IPS DF 4.7 (cell line): ENCODE measurements around the gene DENND1C.
A peak's percentile ranks its signal among the peaks of the same experiment; 100 is the strongest.

Experiments
- DNase-seq: peaks from one replicate; pipeline ENCODE4 v3.0.0-alpha.2; 2013; ENCODE audit warnings: low spot score; ENCODE audit errors: extremely low read depth

DENND1C gene

DNA sequence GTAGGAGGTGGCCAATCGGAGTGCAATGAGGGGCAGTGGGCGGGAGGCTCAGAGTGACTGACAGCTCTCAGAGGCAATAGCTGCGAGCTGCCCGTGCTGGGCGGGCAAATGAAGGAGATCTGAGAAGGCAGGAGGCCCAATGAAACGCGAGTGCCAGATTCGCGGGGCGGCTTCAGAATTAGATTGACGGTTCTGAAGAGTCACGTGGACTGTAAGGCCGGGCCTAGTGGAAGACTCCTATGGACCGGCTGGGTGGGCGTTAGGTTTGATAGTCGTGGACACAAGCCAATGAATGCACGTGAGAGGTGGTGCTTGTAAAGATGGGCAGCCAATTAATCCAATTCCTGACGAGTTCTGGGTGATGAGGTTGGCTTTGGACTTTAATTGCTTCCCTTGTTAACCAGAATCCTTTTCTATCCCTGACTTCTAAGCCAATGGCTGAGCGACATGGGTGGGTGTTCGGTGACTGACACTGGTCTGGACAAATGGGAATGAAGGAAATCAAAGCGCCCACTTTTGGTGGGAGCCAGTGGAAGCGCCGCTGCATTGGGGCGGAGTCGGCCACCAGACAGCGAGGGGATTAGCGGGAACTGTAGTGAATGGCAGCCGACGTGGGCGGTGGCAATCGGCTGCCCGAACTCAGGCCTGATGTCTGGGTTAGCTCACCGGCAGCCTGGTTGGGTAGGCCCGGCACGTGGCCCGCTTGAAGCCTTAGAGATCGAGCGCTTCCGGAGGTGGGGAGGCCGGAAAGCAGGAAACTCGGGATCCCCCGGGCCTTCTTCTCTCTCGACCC is 56.5 kb downstream of the DENND1C start:
- DNase-seq = peak; percentile 100

DNA sequence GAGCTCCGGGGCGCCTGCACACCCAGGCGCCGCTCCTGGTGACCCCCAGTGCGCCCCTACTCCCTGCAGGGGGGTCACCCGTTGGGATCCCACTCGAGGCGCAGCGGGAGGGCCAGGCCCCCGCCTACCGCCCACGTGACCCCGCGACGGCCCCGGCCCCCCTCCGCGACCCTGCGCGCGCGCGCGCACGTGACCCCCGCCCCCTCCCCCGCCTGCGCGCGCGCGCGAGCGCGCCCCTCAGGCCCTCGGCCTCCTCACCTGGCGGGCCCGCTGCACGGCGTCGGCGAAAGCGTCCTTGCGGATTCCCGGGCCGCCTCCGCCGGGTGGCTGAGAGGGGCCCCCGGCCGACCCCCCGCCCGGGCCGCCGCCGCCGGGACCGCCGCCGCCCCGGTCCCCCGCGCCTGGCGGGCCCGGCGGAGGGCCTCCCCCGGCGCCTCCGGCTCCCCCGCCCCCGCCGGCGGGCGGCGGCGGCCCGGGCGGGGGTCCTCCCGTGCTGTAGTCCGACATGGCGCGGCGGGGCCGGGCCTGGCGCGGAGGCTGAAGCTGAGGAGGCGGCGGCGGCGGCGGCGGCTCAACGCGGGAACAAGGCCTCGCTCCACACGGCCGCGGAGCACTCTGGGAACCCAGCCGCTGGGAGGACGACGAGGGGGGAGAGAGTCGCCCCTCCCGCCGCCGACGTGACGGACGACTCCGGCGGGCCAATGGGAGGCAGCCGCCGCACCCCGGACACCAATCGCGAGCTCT is 57.2 kb downstream of the DENND1C start, which contains the start of gene KHSRP:
KHSRP (minus strand) TSS at position 617 of the 744 bp plus-strand sequence; CDS start at position 507, 110 bp downstream.
- DNase-seq = no peak

GRCh38 chr19:6423499-6424194 is 57.9 kb downstream of the DENND1C start:
- DNase-seq = no peak

DNA sequence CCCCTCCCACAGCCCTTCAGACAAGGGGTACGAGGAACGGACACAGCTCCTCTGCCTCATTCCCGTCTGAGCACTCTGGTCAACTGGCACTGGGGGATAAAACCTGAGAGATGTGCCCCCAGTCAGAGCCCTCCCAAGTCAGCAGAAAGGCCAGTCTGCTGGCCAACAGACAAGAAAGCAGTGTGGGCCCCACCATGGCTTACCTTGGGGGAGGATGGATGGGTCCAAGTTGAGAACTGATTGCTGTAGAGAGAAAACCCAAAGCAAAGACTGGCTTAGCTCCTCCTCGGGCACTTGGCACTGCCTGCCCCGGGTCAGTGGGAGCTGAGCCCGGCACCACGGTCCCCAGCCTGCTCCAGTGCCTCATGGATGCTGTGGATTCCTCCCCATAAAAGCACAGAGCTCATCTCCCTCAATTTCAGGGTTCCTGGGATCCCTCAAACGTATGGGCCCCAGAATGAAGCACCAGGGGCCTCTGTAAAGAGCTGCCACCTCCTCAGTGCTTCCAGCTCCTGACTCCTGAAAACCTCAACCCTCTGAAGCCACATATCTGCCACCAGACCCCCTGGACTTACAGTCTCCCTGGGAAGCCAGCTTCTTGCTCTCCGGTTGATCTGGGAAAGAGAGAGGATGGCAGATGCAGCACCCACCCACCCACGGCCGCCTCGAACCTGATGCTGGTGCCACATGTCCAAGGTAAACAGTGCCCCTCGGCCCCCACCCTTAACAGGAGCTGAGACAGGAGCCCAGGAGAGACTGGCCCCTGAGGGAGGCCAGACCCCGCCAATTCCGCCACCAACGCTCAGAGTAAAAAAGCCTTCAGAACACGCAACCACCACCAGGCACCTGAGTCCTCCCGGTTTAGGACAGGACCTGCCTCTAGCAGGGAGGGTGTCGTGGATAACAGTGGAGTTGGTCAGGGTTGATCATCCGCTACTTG is 60.2 kb downstream of the DENND1C start:
- no peak for DNase-seq

GRCh38 chr19:6418562-6418932 is 63.0 kb downstream of the DENND1C start:
- DNase-seq = no peak

DNA sequence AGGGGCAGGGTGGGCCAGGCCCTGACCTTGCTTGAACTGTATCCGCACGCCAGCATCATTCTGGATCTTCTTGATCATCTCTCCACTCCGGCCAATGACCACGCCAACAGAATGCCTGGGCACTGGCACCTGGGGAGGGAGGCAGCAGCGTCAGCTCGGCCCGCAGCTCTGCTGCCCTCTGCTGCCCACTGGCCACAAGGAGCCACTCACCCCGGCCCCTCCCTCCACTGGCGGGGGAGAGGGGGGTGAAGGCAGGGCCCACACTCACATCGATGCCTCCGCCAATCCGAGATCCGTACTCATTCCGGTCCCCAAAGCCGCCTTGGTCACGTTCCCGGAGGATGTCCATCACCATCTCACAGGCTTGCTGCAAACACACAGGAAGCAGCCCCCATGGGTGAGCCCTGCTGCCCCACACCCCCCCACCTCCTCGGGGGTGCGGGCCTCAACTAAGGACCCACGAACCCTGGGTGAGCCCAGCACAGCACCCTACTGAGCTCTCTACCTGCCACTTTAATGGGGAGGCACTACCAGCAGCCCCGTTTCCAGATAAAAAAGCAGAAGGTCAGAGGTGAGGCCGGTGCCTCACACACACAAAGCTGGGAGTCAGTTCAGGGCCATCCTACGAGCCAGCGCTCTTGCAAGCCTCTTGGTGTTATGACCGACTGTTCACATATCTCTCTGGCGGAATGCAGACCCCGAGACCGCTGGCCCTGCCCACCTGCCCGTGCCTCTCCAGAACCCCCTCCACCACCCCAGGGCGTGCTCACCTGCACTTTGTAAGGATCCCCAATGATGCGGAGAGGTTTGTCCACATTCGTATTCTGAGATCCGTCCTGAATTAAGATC is 63.6 kb downstream of the DENND1C start:
- no peak for DNase-seq
